Sigmoid colon (tissue), 4 donors: Measurements from ENCODE around the gene STN1.
A peak's percentile ranks its signal among the peaks of the same experiment; 100 is the strongest.

Experiments
- EP300 ChIP-seq, 4 donors: sonication (generic); formaldehyde crosslinking; IDR thresholded peaks; one replicate each; pipeline ENCODE4 v1.6.1; 2017; ENCODE audit warnings: antibody characterized with exemption in 4 of 4
- POLR2A ChIP-seq, 2 donors: fragments of 450-650 bp; IDR thresholded peaks; one replicate each; pipeline ENCODE4 v1.6.1; 2016; ENCODE audit warnings: antibody characterized with exemption in 2 of 2, mild to moderate bottlenecking in 2 of 2, moderate library complexity in 2 of 2
- POLR2AphosphoS5 ChIP-seq, 4 donors: sonication (generic); formaldehyde crosslinking; IDR thresholded peaks; one replicate each; pipeline ENCODE4 v1.6.1; 2017; ENCODE audit warnings: antibody characterized with exemption in 4 of 4
- TF ChIP-seq, protein P1 (sequence below), 4 experiments: fragments of 450-650 bp in 3 of 4; fragments of 200-600 bp in 1 of 4; IDR thresholded peaks; one replicate each; pipeline ENCODE4 v1.5.1; 2016 to 2019; ENCODE audit warnings: antibody characterized with exemption in 4 of 4, mild to moderate bottlenecking in 3 of 4, moderate library complexity in 2 of 4

DNA sequence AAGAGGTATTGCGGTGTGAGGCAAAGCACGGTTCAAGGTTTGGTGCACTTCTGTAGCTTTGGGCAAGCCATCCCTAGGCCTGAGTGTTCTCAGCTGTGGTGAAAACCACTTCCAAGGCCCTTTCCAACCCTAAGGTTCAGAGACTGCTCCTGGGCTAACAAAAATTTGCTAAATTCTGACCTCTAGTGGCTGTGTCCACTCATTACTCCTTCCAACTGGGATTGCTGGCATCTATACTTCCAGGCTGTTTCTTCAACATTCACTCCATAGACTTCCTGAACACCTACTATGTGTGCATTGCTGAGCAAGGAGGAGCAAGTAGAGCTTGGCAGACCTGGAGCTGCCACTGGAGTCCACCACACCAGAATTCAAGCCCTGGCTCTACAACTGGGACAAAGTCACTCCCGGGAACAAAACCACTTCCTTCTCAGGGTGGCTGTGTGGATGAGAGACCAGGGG, 33.3 kb downstream of the STN1 start:
- TF ChIP-seq, protein P1, sequence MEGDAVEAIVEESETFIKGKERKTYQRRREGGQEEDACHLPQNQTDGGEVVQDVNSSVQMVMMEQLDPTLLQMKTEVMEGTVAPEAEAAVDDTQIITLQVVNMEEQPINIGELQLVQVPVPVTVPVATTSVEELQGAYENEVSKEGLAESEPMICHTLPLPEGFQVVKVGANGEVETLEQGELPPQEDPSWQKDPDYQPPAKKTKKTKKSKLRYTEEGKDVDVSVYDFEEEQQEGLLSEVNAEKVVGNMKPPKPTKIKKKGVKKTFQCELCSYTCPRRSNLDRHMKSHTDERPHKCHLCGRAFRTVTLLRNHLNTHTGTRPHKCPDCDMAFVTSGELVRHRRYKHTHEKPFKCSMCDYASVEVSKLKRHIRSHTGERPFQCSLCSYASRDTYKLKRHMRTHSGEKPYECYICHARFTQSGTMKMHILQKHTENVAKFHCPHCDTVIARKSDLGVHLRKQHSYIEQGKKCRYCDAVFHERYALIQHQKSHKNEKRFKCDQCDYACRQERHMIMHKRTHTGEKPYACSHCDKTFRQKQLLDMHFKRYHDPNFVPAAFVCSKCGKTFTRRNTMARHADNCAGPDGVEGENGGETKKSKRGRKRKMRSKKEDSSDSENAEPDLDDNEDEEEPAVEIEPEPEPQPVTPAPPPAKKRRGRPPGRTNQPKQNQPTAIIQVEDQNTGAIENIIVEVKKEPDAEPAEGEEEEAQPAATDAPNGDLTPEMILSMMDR (IDR thresholded peaks at IDR 0.05), result peak; percentile 35 to 72 (median 62)
- TF ChIP-seq POLR2A (IDR thresholded peaks at IDR 0.05), result no peak
- peak in 1 of 4 donors; percentile 20 for TF ChIP-seq POLR2AphosphoS5 (IDR thresholded peaks at IDR 0.05)
- no peak for TF ChIP-seq EP300 (IDR thresholded peaks at IDR 0.05)
